ENCODE results near the gene POLR3G. TPM values are rescaled to one million over a fixed set of nuclear protein-coding genes. Genes with fewer than 3 reads are reported as not detected.

The POLR3G gene
- total and polyA plus RNA-seq, 2 of the 13 experiments (the other 11 are each of a cell fraction or from before 2014, with no cell fraction given) = 1.2 to 7.3 TPM

GRCh38 chr5:90529194-90529938 lies 54.7 kb downstream of the POLR3G start, which contains the start of gene LYSMD3 (continued):
- TF ChIP-seq PATZ1 (CRISPR knock-in tag; IDR thresholded peaks at IDR 0.05) (peak; percentile 71), SIX4 (CRISPR knock-in tag; IDR thresholded peaks at IDR 0.05) (peak; percentile 11; the same call in 1 of the 2 replicates), ZNF510 (CRISPR knock-in tag; IDR thresholded peaks at IDR 0.05; ENCODE audit: low read depth) (peak; percentile 93), ZNF362 (CRISPR knock-in tag; IDR thresholded peaks at IDR 0.05; ENCODE audit: borderline replicate concordance) (peak; percentile 36; the same call in 1 of the 2 replicates), ARNTL (CRISPR knock-in tag; IDR thresholded peaks at IDR 0.05) (peak; percentile 60), POGK (CRISPR knock-in tag; conservative IDR thresholded peaks at IDR 0.05) (peak; percentile 86), CREBL2 (CRISPR knock-in tag; IDR thresholded peaks at IDR 0.05; ENCODE audit: borderline replicate concordance) (peak; percentile 81; the same call in 1 of the 2 replicates), HINFP (CRISPR knock-in tag; IDR thresholded peaks at IDR 0.05; ENCODE audit: low read depth) (peak; percentile 89), ZNF784 (CRISPR knock-in tag; IDR thresholded peaks at IDR 0.05; ENCODE audit: borderline replicate concordance) (peak; percentile 48; the same call in 1 of the 2 replicates), NFRKB (IDR thresholded peaks at IDR 0.05) (no peak), ZFP36L2 (CRISPR knock-in tag; IDR thresholded peaks at IDR 0.05) (no peak), SPEN (CRISPR knock-in tag; IDR thresholded peaks at IDR 0.05; ENCODE audit: low read depth) (peak; percentile 94), RNF219 (CRISPR knock-in tag; IDR thresholded peaks at IDR 0.05) (no peak), TGIF2 (CRISPR knock-in tag; IDR thresholded peaks at IDR 0.05) (no peak), DMAP1 (CRISPR knock-in tag; IDR thresholded peaks at IDR 0.05) (peak; percentile 85), ZNF230 (CRISPR knock-in tag; IDR thresholded peaks at IDR 0.05) (peak; percentile 85; the same call in 1 of the 2 replicates), ZNF12 (CRISPR knock-in tag; IDR thresholded peaks at IDR 0.05) (0 out of 2 replicates have a peak, but pooled peaks have one; percentile 17), SKI (IDR thresholded peaks at IDR 0.05; ENCODE audit: partially characterized antibody) (peak; percentile 51), MYNN (CRISPR knock-in tag; IDR thresholded peaks at IDR 0.05; ENCODE audit: low read depth) (no peak)

Data from HepG2 (cell line).